MG63 (cell line): ENCODE data around the gene SLC22A31. TPM values are rescaled to one million over a fixed set of nuclear protein-coding genes. Genes with fewer than 3 reads are reported as not detected.
"Not testable (repeated sequence)": the region's sequence is repeated elsewhere in the genome, so short reads cannot be mapped to it uniquely, and the experiment has no call there.

ENCODE experiments used
- DNase-seq: peaks from one replicate; pipeline ENCODE4 v3.0.0-alpha.2; 2020
- H3K27me3 ChIP-seq: fragments of 250-450 bp; sonication (Bioruptor Pico); 2 replicates; pipeline ENCODE4 v1.5.1; 2020; ENCODE audit warnings: mild to moderate bottlenecking, moderate library complexity
- H3K36me3 ChIP-seq: fragments of 250-450 bp; sonication (Bioruptor Pico); 2 replicates; pipeline ENCODE4 v1.5.1; 2020; ENCODE audit warnings: mild to moderate bottlenecking, moderate library complexity
- H3K4me3 ChIP-seq: fragments of 250-450 bp; sonication (Bioruptor Pico); 2 replicates; pipeline ENCODE4 v1.5.1; 2020; ENCODE audit warnings: mild to moderate bottlenecking, moderate library complexity
- H3K9me3 ChIP-seq: fragments of 250-450 bp; sonication (Bioruptor Pico); 2 replicates; pipeline ENCODE4 v1.5.1; 2020; ENCODE audit warnings: mild to moderate bottlenecking, moderate library complexity
- total RNA-seq: library from RNA; depleted of rRNA; stranded (reverse); fragments of >200 nt; shearing (Covaris generic); gene quantifications from 2 replicates; pipeline ENCODE4 v1.2.3, GENCODE V29; 2014; ENCODE audit warnings: low replicate concordance

SLC22A31 gene
- total RNA-seq, 1 experiment from 2014 or later, result 0.72 TPM

GRCh38 chr16:89188471-89189357 is 11.6 kb downstream of the SLC22A31 start:
- not testable (repeated sequence) for DNase-seq, H3K9me3 ChIP-seq, H3K36me3 ChIP-seq, H3K4me3 ChIP-seq, H3K27me3 ChIP-seq

GRCh38 chr16:89187770-89188392 is 12.5 kb downstream of the SLC22A31 start:
- Histone ChIP-seq H3K9me3 (no peaks in the 10 kb centered on the region), H3K4me3 (no peak overlapping the region), H3K36me3 (no peaks in the 10 kb centered on the region), H3K27me3 (no peaks in the 10 kb centered on the region)
- no peak for DNase-seq

- Histone ChIP-seq H3K9me3 (no peaks in the 10 kb centered on the region), H3K27me3 (no peaks in the 10 kb centered on the region), H3K4me3 (no peak overlapping the region), H3K36me3 (no peaks in the 10 kb centered on the region)
- no peak for DNase-seq
Measured at GRCh38 chr16:89187032-89187769, 13.1 kb downstream of the SLC22A31 start.

GRCh38 chr16:89186593-89187031 is 13.7 kb downstream of the SLC22A31 start:
- not testable (repeated sequence) for H3K36me3 ChIP-seq, H3K4me3 ChIP-seq, H3K9me3 ChIP-seq, H3K27me3 ChIP-seq, DNase-seq

GRCh38 chr16:89185887-89186592 is 14.3 kb downstream of the SLC22A31 start:
- H3K4me3 ChIP-seq, H3K9me3 ChIP-seq, DNase-seq, H3K36me3 ChIP-seq, H3K27me3 ChIP-seq: not testable (repeated sequence)

GRCh38 chr16:89184933-89185794 is 15.2 kb downstream of the SLC22A31 start:
- no peaks in the 10 kb centered on the region for H3K9me3 ChIP-seq

GRCh38 chr16:89184677-89184932 is 15.7 kb downstream of the SLC22A31 start:
- H3K36me3 ChIP-seq, result no peaks in the 10 kb centered on the region
- H3K9me3 ChIP-seq, result no peaks in the 10 kb centered on the region
- DNase-seq, result no peak
- no peak overlapping the region for H3K4me3 ChIP-seq
- H3K27me3 ChIP-seq, result no peaks in the 10 kb centered on the region

More at GRCh38 chr16:89184933-89185794, 15.2 kb downstream of the SLC22A31 start:
- no peaks in the 10 kb centered on the region for H3K36me3 ChIP-seq
- H3K27me3 ChIP-seq, result no peaks in the 10 kb centered on the region
- no peak overlapping the region for H3K4me3 ChIP-seq
- DNase-seq, result no peak

GRCh38 chr16:89183975-89184676 is 16.2 kb downstream of the SLC22A31 start:
- H3K9me3 ChIP-seq, result no peaks in the 10 kb centered on the region
- no peak for DNase-seq
- no peak overlapping the region for H3K4me3 ChIP-seq
- H3K27me3 ChIP-seq, result no peaks in the 10 kb centered on the region
- H3K36me3 ChIP-seq, result no peaks in the 10 kb centered on the region

GRCh38 chr16:89183463-89183862 is 16.9 kb downstream of the SLC22A31 start:
- Histone ChIP-seq H3K27me3 (no peaks in the 10 kb centered on the region), H3K9me3 (no peaks in the 10 kb centered on the region)
- no peak for DNase-seq

GRCh38 chr16:89179656-89180315 is 20.6 kb downstream of the SLC22A31 start:
- Histone ChIP-seq H3K9me3 (no peaks in the 10 kb centered on the region), H3K36me3 (no peaks in the 10 kb centered on the region), H3K4me3 (no peak overlapping the region), H3K27me3 (no peaks in the 10 kb centered on the region)
- no peak for DNase-seq

More at GRCh38 chr16:89183463-89183862, 16.9 kb downstream of the SLC22A31 start:
- Histone ChIP-seq H3K4me3 (no peak overlapping the region), H3K36me3 (no peaks in the 10 kb centered on the region)

GRCh38 chr16:89179148-89179484 is 21.2 kb downstream of the SLC22A31 start:
- Histone ChIP-seq H3K36me3 (no peaks in the 10 kb centered on the region), H3K4me3 (no peak overlapping the region), H3K9me3 (no peaks in the 10 kb centered on the region), H3K27me3 (no peaks in the 10 kb centered on the region)
- DNase-seq, result no peak

- no peaks in the 10 kb centered on the region for H3K27me3 ChIP-seq
- DNase-seq, result no peak
- no peak overlapping the region for H3K4me3 ChIP-seq
- H3K36me3 ChIP-seq, result no peaks in the 10 kb centered on the region
- no peaks in the 10 kb centered on the region for H3K9me3 ChIP-seq
Measured at GRCh38 chr16:89178453-89179147, 21.7 kb downstream of the SLC22A31 start.

GRCh38 chr16:89177501-89177900 is 22.8 kb downstream of the SLC22A31 start:
- H3K4me3 ChIP-seq, result no peak overlapping the region
- no peaks in the 10 kb centered on the region for H3K9me3 ChIP-seq
- H3K27me3 ChIP-seq, result no peaks in the 10 kb centered on the region
- no peak for DNase-seq
- H3K36me3 ChIP-seq, result no peaks in the 10 kb centered on the region

GRCh38 chr16:89176717-89177116 is 23.6 kb downstream of the SLC22A31 start:
- Histone ChIP-seq H3K36me3 (no peaks in the 10 kb centered on the region), H3K27me3 (no peaks in the 10 kb centered on the region), H3K9me3 (no peaks in the 10 kb centered on the region), H3K4me3 (no peak overlapping the region)
- DNase-seq, result no peak
